GM19397 (cell line): Measurements from ENCODE around the gene MS4A13.
"Not testable (repeated sequence)": the region's sequence is repeated elsewhere in the genome, so short reads cannot be mapped to it uniquely, and the experiment has no call there.

Experiments used
- ATAC-seq: cut with Tn5 transposase; IDR thresholded peaks from one replicate; pipeline ENCODE4 v1.9.1; 2021; ENCODE audit warnings: mild to moderate bottlenecking, moderate library complexity; ENCODE audit not compliant: unreplicated experiment

The MS4A13 gene

GRCh38 chr11:60530454-60531100 lies 15.4 kb downstream of the MS4A13 start:
- no peak for ATAC-seq

- ATAC-seq = not testable (repeated sequence)
Observed at GRCh38 chr11:60532383-60532782, 17.2 kb downstream of the MS4A13 start.

GRCh38 chr11:60538627-60539026 lies 23.4 kb downstream of the MS4A13 start:
- ATAC-seq = not testable (repeated sequence)

GRCh38 chr11:60544077-60544476 lies 28.9 kb downstream of the MS4A13 start:
- ATAC-seq = no peak

- no peak for ATAC-seq
Observed at GRCh38 chr11:60561254-60561653, 46.1 kb downstream of the MS4A13 start.

GRCh38 chr11:60563553-60564235 lies 48.5 kb downstream of the MS4A13 start:
- ATAC-seq = peak; percentile 52

- ATAC-seq = no peak
Observed at GRCh38 chr11:60566776-60567175, 51.6 kb downstream of the MS4A13 start.

GRCh38 chr11:60570970-60571369 lies 55.8 kb downstream of the MS4A13 start:
- ATAC-seq = no peak

- no peak for ATAC-seq
Observed at GRCh38 chr11:60589611-60590010, 74.4 kb downstream of the MS4A13 start.
